ENCODE results near the gene NKRF. TPM values are rescaled to one million over a fixed set of nuclear protein-coding genes. Genes with fewer than 3 reads are reported as not detected.
"Not testable (repeated sequence)": the region's sequence is repeated elsewhere in the genome, so short reads cannot be mapped to it uniquely, and the experiment has no call there.

NKRF gene
- total RNA-seq, 1 donor from 2014 or later, result 5.8 TPM

GRCh38 chrX:119647089-119647488 lies 40.9 kb upstream of the NKRF start:
- no peak for FAIRE-seq
- H3K27me3 ChIP-seq (ENCODE audit: control insufficient read depth, insufficient read depth, low read length), result no peaks in the 10 kb centered on the region
- H3K36me3 ChIP-seq (ENCODE audit: control insufficient read depth, insufficient read depth, low read length), result no peaks in the 10 kb centered on the region
- no peak overlapping the region for H3K4me3 ChIP-seq (ENCODE audit: low read depth, low read length)
- DNase-seq (ENCODE audit: low read depth), result no peak
- TF ChIP-seq CTCF (IDR thresholded peaks at IDR 0.05; ENCODE audit: insufficient read depth, low read length, severe bottlenecking), result no peak

GRCh38 chrX:119646515-119646914 lies 40.3 kb upstream of the NKRF start:
- TF ChIP-seq CTCF (IDR thresholded peaks at IDR 0.05; ENCODE audit: insufficient read depth, low read length, severe bottlenecking), result no peak
- Histone ChIP-seq H3K36me3 (ENCODE audit: control insufficient read depth, insufficient read depth, low read length) (no peaks in the 10 kb centered on the region), H3K4me3 (ENCODE audit: low read depth, low read length) (no peak overlapping the region), H3K27me3 (ENCODE audit: control insufficient read depth, insufficient read depth, low read length) (no peaks in the 10 kb centered on the region)
- FAIRE-seq (peak; percentile 70), DNase-seq (ENCODE audit: low read depth) (no peak)

GRCh38 chrX:119643696-119644095 lies 37.5 kb upstream of the NKRF start:
- FAIRE-seq (no peak), DNase-seq (ENCODE audit: low read depth) (no peak)
- Histone ChIP-seq H3K4me3 (ENCODE audit: low read depth, low read length) (no peak overlapping the region), H3K27me3 (ENCODE audit: control insufficient read depth, insufficient read depth, low read length) (no peaks in the 10 kb centered on the region), H3K36me3 (ENCODE audit: control insufficient read depth, insufficient read depth, low read length) (no peaks in the 10 kb centered on the region)
- no peak for TF ChIP-seq CTCF (IDR thresholded peaks at IDR 0.05; ENCODE audit: insufficient read depth, low read length, severe bottlenecking)

GRCh38 chrX:119640731-119641170 lies 34.5 kb upstream of the NKRF start:
- no peak for DNase-seq (ENCODE audit: low read depth)
- H3K27me3 ChIP-seq (ENCODE audit: control insufficient read depth, insufficient read depth, low read length), result no peaks in the 10 kb centered on the region
- H3K4me3 ChIP-seq (ENCODE audit: low read depth, low read length), result no peak overlapping the region
- H3K36me3 ChIP-seq (ENCODE audit: control insufficient read depth, insufficient read depth, low read length), result no peaks in the 10 kb centered on the region
- TF ChIP-seq CTCF (IDR thresholded peaks at IDR 0.05; ENCODE audit: insufficient read depth, low read length, severe bottlenecking), result no peak
- no peak for FAIRE-seq

- Histone ChIP-seq H3K27me3 (ENCODE audit: control insufficient read depth, insufficient read depth, low read length) (no peaks in the 10 kb centered on the region), H3K4me3 (ENCODE audit: low read depth, low read length) (no peak overlapping the region), H3K36me3 (ENCODE audit: control insufficient read depth, insufficient read depth, low read length) (no peaks in the 10 kb centered on the region)
- peak; percentile 4 for DNase-seq (ENCODE audit: low read depth)
- TF ChIP-seq CTCF (IDR thresholded peaks at IDR 0.05; ENCODE audit: insufficient read depth, low read length, severe bottlenecking), result no peak
- peak; percentile 86 for FAIRE-seq
Measured at GRCh38 chrX:119638725-119639471, 32.7 kb upstream of the NKRF start.

- H3K36me3 ChIP-seq (ENCODE audit: control insufficient read depth, insufficient read depth, low read length); DNase-seq (ENCODE audit: low read depth); H3K4me3 ChIP-seq (ENCODE audit: low read depth, low read length); FAIRE-seq; H3K27me3 ChIP-seq (ENCODE audit: control insufficient read depth, insufficient read depth, low read length): not testable (repeated sequence)
Measured at GRCh38 chrX:119637421-119637820, 31.2 kb upstream of the NKRF start.

Data from bronchial epithelial cell (primary cell).